K562 (cell line): ENCODE results near the gene CDC23. TPM values are rescaled to one million over a fixed set of nuclear protein-coding genes. Genes with fewer than 3 reads are reported as not detected.

ENCODE experiments used
- ADNP ChIP-seq: fragments of 200-800 bp; sonication (Bioruptor generic); IDR thresholded peaks from 2 replicates; pipeline ENCODE4 v1.6.1; 2016; ENCODE audit warnings: missing genetic modification characterization, missing compliant biosample characterization
- ARID3A ChIP-seq: IDR thresholded peaks from 2 replicates; pipeline ENCODE4 v1.6.1; 2012; ENCODE audit warnings: low read depth, low read length, improper control_type of control experiment, borderline replicate concordance
- BCL6 ChIP-seq: fragments of 250-450 bp; sonication (Bioruptor Pico); IDR thresholded peaks from 2 replicates; pipeline ENCODE4 v1.4.0; 2020
- CAMTA2 ChIP-seq: fragments of 250-450 bp; sonication (Bioruptor Pico); conservative IDR thresholded peaks from 2 replicates; pipeline ENCODE4 v1.5.1; 2022
- CTCF ChIP-seq, 3 experiments: IDR thresholded peaks in 2 of 3; conservative IDR thresholded peaks in 1 of 3; 2 replicates each; pipeline ENCODE4 v1.5.1; 2011 to 2012; ENCODE audit warnings: low read length in 3 of 3, mild to moderate bottlenecking in 3 of 3, control low read depth in 2 of 3, improper control_type of control experiment in 1 of 3, inconsistent platforms in 1 of 3, low read depth in 1 of 3, mixed read lengths in 1 of 3, moderate library complexity in 1 of 3; ENCODE audit not compliant: insufficient read depth in 2 of 3
- DACH1 ChIP-seq: fragments of 450-650 bp; IDR thresholded peaks from 2 replicates; pipeline ENCODE4 v1.6.1; 2018; ENCODE audit not compliant: partially characterized antibody
- FOXJ2 ChIP-seq: fragments of 200-800 bp; sonication (Bioruptor generic); IDR thresholded peaks from 2 replicates; pipeline ENCODE4 v1.6.1; 2016; ENCODE audit warnings: missing genetic modification characterization, missing compliant biosample characterization
- GTF2F1 ChIP-seq: IDR thresholded peaks from 2 replicates; pipeline ENCODE4 v1.6.1; 2011; ENCODE audit warnings: low read depth, low read length, improper control_type of control experiment
- HDAC2 ChIP-seq: fragments of 450-650 bp; IDR thresholded peaks from 2 replicates; pipeline ENCODE4 v1.6.1; 2016; ENCODE audit warnings: mild to moderate bottlenecking
- HDGF ChIP-seq: fragments of 450-650 bp; IDR thresholded peaks from 2 replicates; pipeline ENCODE4 v1.6.1; 2016
- HEY1 ChIP-seq: fragments of 250-450 bp; sonication (Bioruptor Pico); IDR thresholded peaks from 2 replicates; pipeline ENCODE4 v1.5.0; 2020; ENCODE audit warnings: mild to moderate bottlenecking, moderate library complexity, borderline replicate concordance
- HNRNPL ChIP-seq: fragments of 200-400 bp; formaldehyde crosslinking; IDR thresholded peaks from 2 replicates; pipeline ENCODE4 v1.6.1; 2017; ENCODE audit warnings: low read depth, mild to moderate bottlenecking, low read length
- IFI16 ChIP-seq: fragments of 250-450 bp; sonication (Bioruptor Pico); IDR thresholded peaks from 2 replicates; pipeline ENCODE4 v2.1.2; 2022; ENCODE audit warnings: mild to moderate bottlenecking, inconsistent platforms
- IRF1 ChIP-seq: sonication (generic); formaldehyde crosslinking; IDR thresholded peaks from 2 replicates; pipeline ENCODE4 v1.8.0; 2022; ENCODE audit warnings: missing genetic modification reagents, mild to moderate bottlenecking, borderline replicate concordance
- KAT8 ChIP-seq: fragments of 450-650 bp; IDR thresholded peaks from 2 replicates; pipeline ENCODE4 v1.6.1; 2016; ENCODE audit warnings: low read depth, mild to moderate bottlenecking
- MAFK ChIP-seq: IDR thresholded peaks from 2 replicates; pipeline ENCODE4 v1.6.1; 2011; ENCODE audit warnings: low read length, improper control_type of control experiment
- MBD1 ChIP-seq: fragments of 250-450 bp; sonication (Bioruptor Pico); IDR thresholded peaks from 2 replicates; pipeline ENCODE4 v1.8.0; 2022; ENCODE audit warnings: inconsistent platforms
- POU5F1 ChIP-seq: fragments of 150-350 bp; IDR thresholded peaks from 2 replicates; pipeline ENCODE4 v1.6.1; 2014; ENCODE audit warnings: borderline replicate concordance, low read length, low read depth, mild to moderate bottlenecking; ENCODE audit not compliant: partially characterized antibody
- SMARCB1 ChIP-seq: IDR thresholded peaks from 2 replicates; pipeline ENCODE4 v1.6.1; 2011; ENCODE audit warnings: improper control_type of control experiment, low read depth; ENCODE audit not compliant: insufficient read length
- TEAD1 ChIP-seq, 2 experiments: fragments of 450-650 bp in 1 of 2; sonication (generic) in 1 of 2; formaldehyde crosslinking; IDR thresholded peaks; 2 replicates each; pipeline versions ENCODE4 v1.4.0 to v1.8.0; 2020 to 2022; ENCODE audit warnings: mild to moderate bottlenecking in 2 of 2, missing genetic modification reagents in 1 of 2
- ZNF384 ChIP-seq: IDR thresholded peaks from 2 replicates; pipeline ENCODE4 v1.6.1; 2012; ENCODE audit warnings: low read depth, low read length, improper control_type of control experiment
- polyA plus RNA-seq, 8 experiments: library from polyadenylated mRNA; depleted of rRNA in 4 of 8; stranded (reverse) in 5 of 8; unstranded in 3 of 8; fragments of >200 nt; fragmentation: Nextera tagmentation in 2 of 8; fragmentation: Illumina TruSeq in 1 of 8; extraction: Ambion mirVana in 2 of 8; extraction: Trizol in 1 of 8; gene quantifications; 2 replicates each; pipeline versions ENCODE4 v1.2.1 to v1.2.3, GENCODE V29; 2011 to 2014; ENCODE audit warnings: inconsistent platforms in 1 of 8, missing spikeins in 1 of 8
- total RNA-seq, 7 experiments: library from RNA; depleted of rRNA in 6 of 7; stranded (reverse); fragments of >200 nt in 6 of 7; fragmentation: Illumina TruSeq in 2 of 7; extraction: Trizol in 2 of 7; gene quantifications; 2 replicates each; pipeline versions ENCODE4 v1.2.1 to v1.2.3, GENCODE V29; 2011 to 2021; ENCODE audit warnings: low replicate concordance in 1 of 7

CDC23 gene
- total and polyA plus RNA-seq, 9 of the 15 experiments (the other 6 are each of a cell fraction or from before 2014, with no cell fraction given): 34.5 to 157 (median 65.5) TPM

GRCh38 chr5:138178516-138179276 lies 34.4 kb downstream of the CDC23 start, which contains the start of the genes BRD8 and KIF20A (continued):
- TF ChIP-seq HNRNPL: no peak
- no peak for TF ChIP-seq GTF2F1
- TF ChIP-seq HDGF: no peak
- no peak for TF ChIP-seq BCL6 (CRISPR knock-in tag)
- TF ChIP-seq IFI16: no peak
- TF ChIP-seq ZNF384: no peak
- no peak for TF ChIP-seq MBD1 (CRISPR knock-in tag)
- TF ChIP-seq HEY1 (CRISPR knock-in tag): no peak
- peak; percentile 85 for TF ChIP-seq HDAC2
- peak; percentile 59; the same call in 1 of the 2 replicates for TF ChIP-seq FOXJ2 (tag)
- TF ChIP-seq SMARCB1: no peak
- peak; percentile 53 to 95; a peak in 2 of 4 replicates for TF ChIP-seq TEAD1 (CRISPR knock-in tag; IDR thresholded peaks at IDR 0.05)
- TF ChIP-seq ARID3A: no peak
- no peak for TF ChIP-seq IRF1 (CRISPR knock-in tag)
- TF ChIP-seq DACH1: no peak
- TF ChIP-seq MAFK: no peak
- TF ChIP-seq KAT8: no peak; the same call in 1 of the 2 replicates
- no peak for TF ChIP-seq POU5F1
- TF ChIP-seq CAMTA2: no peak
- TF ChIP-seq ADNP (tag): no peak
- no peak; a peak in 1 of 6 replicates for TF ChIP-seq CTCF (IDR thresholded peaks at IDR 0.05 in 2 of 3, conservative IDR thresholded peaks at IDR 0.05 in 1 of 3; ENCODE audit: insufficient read depth in 2 of 3, low read depth in 1 of 3, low read length in 3 of 3)
